ENCODE measurements around the gene ZMYND8.

GRCh38 chr20:47208534-47209174 is 147.8 kb downstream of the ZMYND8 start:
- TF ChIP-seq, protein P1, sequence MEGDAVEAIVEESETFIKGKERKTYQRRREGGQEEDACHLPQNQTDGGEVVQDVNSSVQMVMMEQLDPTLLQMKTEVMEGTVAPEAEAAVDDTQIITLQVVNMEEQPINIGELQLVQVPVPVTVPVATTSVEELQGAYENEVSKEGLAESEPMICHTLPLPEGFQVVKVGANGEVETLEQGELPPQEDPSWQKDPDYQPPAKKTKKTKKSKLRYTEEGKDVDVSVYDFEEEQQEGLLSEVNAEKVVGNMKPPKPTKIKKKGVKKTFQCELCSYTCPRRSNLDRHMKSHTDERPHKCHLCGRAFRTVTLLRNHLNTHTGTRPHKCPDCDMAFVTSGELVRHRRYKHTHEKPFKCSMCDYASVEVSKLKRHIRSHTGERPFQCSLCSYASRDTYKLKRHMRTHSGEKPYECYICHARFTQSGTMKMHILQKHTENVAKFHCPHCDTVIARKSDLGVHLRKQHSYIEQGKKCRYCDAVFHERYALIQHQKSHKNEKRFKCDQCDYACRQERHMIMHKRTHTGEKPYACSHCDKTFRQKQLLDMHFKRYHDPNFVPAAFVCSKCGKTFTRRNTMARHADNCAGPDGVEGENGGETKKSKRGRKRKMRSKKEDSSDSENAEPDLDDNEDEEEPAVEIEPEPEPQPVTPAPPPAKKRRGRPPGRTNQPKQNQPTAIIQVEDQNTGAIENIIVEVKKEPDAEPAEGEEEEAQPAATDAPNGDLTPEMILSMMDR (IDR thresholded peaks at IDR 0.05), result no peak
- TF ChIP-seq ZFX (IDR thresholded peaks at IDR 0.05; ENCODE audit: borderline replicate concordance), result no peak
